ENCODE data around the gene FABP7. TPM values are rescaled to one million over a fixed set of nuclear protein-coding genes. Genes with fewer than 3 reads are reported as not detected.

FABP7 gene
- total and polyA plus RNA-seq, 2 experiments from 2014 or later, result 6.6 to 15.7 TPM

GRCh38 chr6:122734529-122735395 lies 44.8 kb upstream of the FABP7 start:
- H3K4me1 ChIP-seq (ENCODE audit: insufficient read depth), result peaks cover 21% of the 10 kb centered on the region
- H3K9me2 ChIP-seq (ENCODE audit: insufficient read depth), result no peaks in the 10 kb centered on the region
- no peak overlapping the region for H3K27ac ChIP-seq (ENCODE audit: low read depth)
- ATAC-seq, result peak; percentile 77
- TF ChIP-seq STAT1 (IDR thresholded peaks at IDR 0.05; ENCODE audit: unreplicated experiment) (no peak), EZH2phosphoT487 (IDR thresholded peaks at IDR 0.05; ENCODE audit: unreplicated experiment) (no peak), JUNB (IDR thresholded peaks at IDR 0.05; ENCODE audit: unreplicated experiment) (no peak), CTCF (conservative IDR thresholded peaks at IDR 0.05; ENCODE audit: low read depth in 2 of 2) (no peak), REST (IDR thresholded peaks at IDR 0.05; ENCODE audit: unreplicated experiment) (no peak), ZNF114 (CRISPR knock-in tag; IDR thresholded peaks at IDR 0.05) (no peak), ZNF462 (CRISPR knock-in tag; IDR thresholded peaks at IDR 0.05) (no peak), NANOG (IDR thresholded peaks at IDR 0.05; ENCODE audit: borderline replicate concordance) (no peak), CREB1 (CRISPR knock-in tag; IDR thresholded peaks at IDR 0.05; ENCODE audit: low read depth) (no peak), ETS1 (IDR thresholded peaks at IDR 0.05) (no peak), POLR2AphosphoS5 (IDR thresholded peaks at IDR 0.05; ENCODE audit: low read depth) (no peak), EZH2 (IDR thresholded peaks at IDR 0.05; ENCODE audit: low read depth, unreplicated experiment) (no peak), ZNF331 (CRISPR knock-in tag; IDR thresholded peaks at IDR 0.05; ENCODE audit: low read depth) (no peak)
- Mint-ChIP-seq H3K4me1 (peaks cover 29% of the 10 kb centered on the region), H3K36me3 (ENCODE audit: low read depth) (no peaks in the 10 kb centered on the region), H3K27ac (peak overlapping the region; percentile 49; the same call in 1 of the 2 replicates), H3K4me3 (peak overlapping the region; percentile 28; the same call in 2 of the 3 replicates), H3K9me3 (no peaks in the 10 kb centered on the region), H3K27me3 (ENCODE audit: insufficient read depth, low read depth, poor library complexity) (no peaks in the 10 kb centered on the region)
- peak; percentile 44 for DNase-seq (ENCODE audit: low spot score)
- no peaks in the 10 kb centered on the region for H3F3A ChIP-seq (replicated peaks; ENCODE audit: low read depth)
- no peak overlapping the region for H3K4me3 ChIP-seq
- no peaks in the 10 kb centered on the region for H3K36me3 ChIP-seq (ENCODE audit: insufficient read depth)
- no peaks in the 10 kb centered on the region for H3K27me3 ChIP-seq (ENCODE audit: insufficient read depth)
- no peaks in the 10 kb centered on the region for H3K79me2 ChIP-seq (replicated peaks; ENCODE audit: insufficient read depth)
- H4K20me1 ChIP-seq (replicated peaks; ENCODE audit: insufficient read depth), result no peaks in the 10 kb centered on the region
- H2AFZ ChIP-seq, result peak overlapping the region; percentile 40; the same call in 1 of the 2 replicates
- peak overlapping the region; percentile 58 for H3K4me2 ChIP-seq

All from GM23338 (cell line).